ENCODE results near the gene IRF2BPL.

DNA sequence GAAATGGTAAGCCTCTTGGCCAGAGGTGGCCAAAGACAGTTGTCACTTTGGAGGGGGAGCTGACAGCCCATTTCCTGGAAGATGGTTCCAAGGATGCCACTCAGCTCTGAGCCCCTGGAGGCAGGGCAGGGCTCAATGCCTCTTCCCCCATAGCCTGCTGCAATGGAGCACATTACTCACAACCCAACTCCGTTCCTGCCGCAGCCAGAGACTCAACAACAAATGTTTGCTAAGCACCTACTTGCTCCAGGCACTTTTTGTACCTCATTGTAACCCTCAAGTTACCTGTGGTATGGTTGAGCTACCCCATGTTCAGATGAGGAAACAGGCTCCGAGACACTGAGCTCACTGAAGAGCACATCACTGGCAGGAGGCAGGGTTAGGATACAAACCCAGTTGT is 19.5 kb downstream of the IRF2BPL start:
- TF ChIP-seq, protein P1, sequence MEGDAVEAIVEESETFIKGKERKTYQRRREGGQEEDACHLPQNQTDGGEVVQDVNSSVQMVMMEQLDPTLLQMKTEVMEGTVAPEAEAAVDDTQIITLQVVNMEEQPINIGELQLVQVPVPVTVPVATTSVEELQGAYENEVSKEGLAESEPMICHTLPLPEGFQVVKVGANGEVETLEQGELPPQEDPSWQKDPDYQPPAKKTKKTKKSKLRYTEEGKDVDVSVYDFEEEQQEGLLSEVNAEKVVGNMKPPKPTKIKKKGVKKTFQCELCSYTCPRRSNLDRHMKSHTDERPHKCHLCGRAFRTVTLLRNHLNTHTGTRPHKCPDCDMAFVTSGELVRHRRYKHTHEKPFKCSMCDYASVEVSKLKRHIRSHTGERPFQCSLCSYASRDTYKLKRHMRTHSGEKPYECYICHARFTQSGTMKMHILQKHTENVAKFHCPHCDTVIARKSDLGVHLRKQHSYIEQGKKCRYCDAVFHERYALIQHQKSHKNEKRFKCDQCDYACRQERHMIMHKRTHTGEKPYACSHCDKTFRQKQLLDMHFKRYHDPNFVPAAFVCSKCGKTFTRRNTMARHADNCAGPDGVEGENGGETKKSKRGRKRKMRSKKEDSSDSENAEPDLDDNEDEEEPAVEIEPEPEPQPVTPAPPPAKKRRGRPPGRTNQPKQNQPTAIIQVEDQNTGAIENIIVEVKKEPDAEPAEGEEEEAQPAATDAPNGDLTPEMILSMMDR (conservative IDR thresholded peaks at IDR 0.05 in 1 of 2, IDR thresholded peaks at IDR 0.05 in 1 of 2; ENCODE audit: extremely low read depth in 1 of 2, insufficient read depth in 1 of 2, low read depth in 1 of 2, low read length in 2 of 2), result no peak
- TF ChIP-seq EZH2 (IDR thresholded peaks at IDR 0.05; ENCODE audit: borderline replicate concordance, low read length), result no peak

Data from mammary epithelial cell (primary cell).